Measurements from ENCODE around the gene ARFGEF2. TPM values are rescaled to one million over a fixed set of nuclear protein-coding genes. Genes with fewer than 3 reads are reported as not detected.

ARFGEF2 gene
- total RNA-seq, 1 experiment from 2014 or later: 22.2 TPM

DNA sequence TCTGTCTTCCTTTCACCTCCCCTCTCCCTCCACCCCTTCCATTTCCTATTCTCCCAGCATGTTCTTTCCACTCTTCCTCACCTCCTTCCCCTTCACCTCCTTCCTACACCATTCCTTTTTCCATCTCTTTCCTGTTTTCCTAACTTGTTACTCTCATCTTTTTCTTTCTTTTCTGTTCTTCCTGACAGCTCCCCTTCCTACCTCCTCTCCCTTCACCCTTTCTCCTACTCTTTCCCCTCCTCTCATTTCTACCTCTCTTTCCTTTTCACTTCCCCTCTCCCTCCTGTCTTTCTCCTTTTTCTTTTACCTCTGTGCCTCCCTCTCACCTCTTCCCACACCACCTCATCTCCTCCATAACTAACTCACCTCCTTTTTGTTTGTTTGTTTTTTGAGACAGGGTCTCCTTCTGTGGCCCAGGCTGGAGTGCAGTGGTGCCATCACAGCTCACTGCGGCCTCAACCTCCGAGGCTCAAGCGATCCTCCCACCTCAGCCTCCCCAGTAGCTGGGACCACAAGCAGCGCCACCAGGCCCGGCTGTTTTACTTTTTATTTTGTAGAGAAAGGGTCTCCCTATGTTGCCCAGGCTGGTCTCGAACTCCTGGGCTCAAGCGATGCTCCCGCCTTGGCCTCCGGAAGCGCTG, 864 bp upstream of the ARFGEF2 start:
- Histone ChIP-seq H3K9ac (ENCODE audit: low read length) (peak overlapping the region; percentile 79), H3K27me3 (ENCODE audit: insufficient read depth, low read length) (no peaks in the 10 kb centered on the region), H3K79me2 (ENCODE audit: insufficient read depth, low read length) (peaks cover 38% of the 10 kb centered on the region), H3K36me3 (ENCODE audit: control insufficient read depth in 1 of 2, insufficient read depth in 2 of 2, low read length in 2 of 2) (no peaks in the 10 kb centered on the region), H3K4me1 (ENCODE audit: control insufficient read depth in 1 of 2, insufficient read depth in 2 of 2, low read length in 2 of 2) (peaks cover 15 to 33% of the 10 kb centered on the region in 2 experiments), H3K9me2 (ENCODE audit: insufficient read depth) (no peaks in the 10 kb centered on the region), H3K27ac (ENCODE audit: low read depth, low read length) (peak overlapping the region; percentile 83), H4K20me1 (ENCODE audit: insufficient read depth) (no peaks in the 10 kb centered on the region), H3K4me3 (replicated peaks in 1 of 2; ENCODE audit: low read depth in 1 of 2, low read length in 2 of 2) (peak overlapping the region; percentile 82 to 96), H3K4me2 (ENCODE audit: low read length) (peak overlapping the region; percentile 82), H3K9me3 (ENCODE audit: control insufficient read depth in 1 of 2, insufficient read depth in 1 of 2, low read depth in 1 of 2, low read length in 2 of 2) (no peaks in the 10 kb centered on the region), H2AFZ (ENCODE audit: low read depth, low read length, poor library complexity, severe bottlenecking) (no peak overlapping the region)
- RAD21 ChIA-PET (ENCODE audit: low non-redundant PET in 1 of 2, low total read pairs in 2 of 2, uncharacterized antibody in 2 of 2, unreplicated experiment in 2 of 2): no interaction called here
- DNase-seq (ENCODE audit: low read depth, low spot score) (no peak), ATAC-seq (no peak)
- CTCF ChIA-PET: no interaction called here
- POLR2A ChIA-PET: no interaction called here
- no TSS peak for BruUV-seq (replicated peaks)
- TF ChIP-seq, protein P1, sequence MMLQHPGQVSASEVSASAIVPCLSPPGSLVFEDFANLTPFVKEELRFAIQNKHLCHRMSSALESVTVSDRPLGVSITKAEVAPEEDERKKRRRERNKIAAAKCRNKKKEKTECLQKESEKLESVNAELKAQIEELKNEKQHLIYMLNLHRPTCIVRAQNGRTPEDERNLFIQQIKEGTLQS (IDR thresholded peaks at IDR 0.05): no peak
- intact Hi-C loops (cut with micrococcal nuclease): no loop called here

DNA sequence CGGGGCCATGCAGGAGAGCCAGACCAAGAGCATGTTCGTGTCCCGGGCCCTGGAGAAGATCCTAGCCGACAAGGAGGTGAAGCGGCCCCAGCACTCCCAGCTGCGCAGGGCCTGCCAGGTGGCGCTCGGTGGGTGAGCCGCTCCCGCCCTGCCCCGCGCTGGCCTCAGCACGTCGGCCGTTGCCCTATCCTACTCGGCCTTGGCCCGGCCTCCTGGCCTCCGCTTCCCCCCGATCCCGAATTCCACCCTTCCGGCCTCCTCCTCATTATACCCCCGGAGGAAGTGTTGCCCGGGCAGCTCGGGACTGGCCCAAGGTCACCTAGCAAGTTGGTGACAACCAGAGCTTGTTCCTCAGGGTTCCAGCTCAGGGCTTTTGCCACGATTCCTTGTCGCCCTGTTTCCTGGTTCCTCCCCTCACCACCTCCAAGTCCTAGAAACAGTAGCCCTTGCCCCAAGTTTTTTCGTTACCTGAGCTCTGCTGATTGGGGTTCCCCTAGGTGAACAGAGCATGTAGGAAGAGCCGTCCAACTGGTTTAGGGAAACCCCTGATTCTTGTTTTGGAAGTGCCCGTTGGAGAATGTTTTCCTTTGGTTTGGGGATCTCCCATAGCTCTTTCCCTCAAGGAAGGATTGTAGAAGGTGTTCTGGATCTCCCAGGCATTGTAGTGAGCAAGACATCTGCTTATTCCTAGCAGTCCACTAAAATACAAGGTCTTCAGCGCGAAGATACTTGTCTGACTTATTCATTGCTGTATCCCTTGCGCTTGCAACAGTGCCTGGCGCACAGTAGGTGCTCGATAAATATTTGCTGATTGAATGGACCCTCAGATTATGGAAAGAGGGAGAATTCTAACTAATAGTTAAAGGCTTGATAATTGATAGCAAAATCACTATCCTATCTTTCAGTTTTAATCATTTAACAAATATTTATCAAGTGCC, 641 bp downstream of the ARFGEF2 start:
- no peaks in the 10 kb centered on the region for H3K27me3 ChIP-seq (ENCODE audit: insufficient read depth, low read length)
- no peaks in the 10 kb centered on the region for H3K36me3 ChIP-seq (ENCODE audit: control insufficient read depth in 1 of 2, insufficient read depth in 2 of 2, low read length in 2 of 2)
- ChIA-PET POLR2A (interaction anchor here (0.7 kb wide), 1 partner anchor 247 kb away, joined by 3 read pairs; no protein-coding TSS in a partner anchor), CTCF (interaction anchor here (1.3 kb wide), 1 partner anchor 264 kb away, joined by 4 read pairs; no protein-coding TSS in a partner anchor), RAD21 (ENCODE audit: low non-redundant PET in 1 of 2, low total read pairs in 2 of 2, uncharacterized antibody in 2 of 2, unreplicated experiment in 2 of 2) (interaction anchor here in 1 of 2 experiments (0.7 kb wide), 1 partner anchor 265 kb away, joined by 4 read pairs; no protein-coding TSS in a partner anchor)
- no peaks in the 10 kb centered on the region for H3K9me2 ChIP-seq (ENCODE audit: insufficient read depth)
- H2AFZ ChIP-seq (ENCODE audit: low read depth, low read length, poor library complexity, severe bottlenecking): no peak overlapping the region
- H3K27ac ChIP-seq (ENCODE audit: low read depth, low read length): peak overlapping the region; percentile 83
- peak overlapping the region; percentile 82 for H3K4me2 ChIP-seq (ENCODE audit: low read length)
- DNase-seq (ENCODE audit: low read depth, low spot score) (no peak), ATAC-seq (peak; percentile 80)
- peak overlapping the region; percentile 82 to 96 for H3K4me3 ChIP-seq (replicated peaks in 1 of 2; ENCODE audit: low read depth in 1 of 2, low read length in 2 of 2)
- peaks cover 53% of the 10 kb centered on the region for H3K79me2 ChIP-seq (ENCODE audit: insufficient read depth, low read length)
- peak overlapping the region; percentile 79 for H3K9ac ChIP-seq (ENCODE audit: low read length)
- peaks cover 15 to 33% of the 10 kb centered on the region in 2 experiments for H3K4me1 ChIP-seq (ENCODE audit: control insufficient read depth in 1 of 2, insufficient read depth in 2 of 2, low read length in 2 of 2)
- intact Hi-C loops (cut with micrococcal nuclease): no loop called here
- TF ChIP-seq, protein P1 (IDR thresholded peaks at IDR 0.05): no peak
- TF ChIP-seq ELF1 (IDR thresholded peaks at IDR 0.05; ENCODE audit: borderline replicate concordance, low read depth): no peak
- TF ChIP-seq ZFX (IDR thresholded peaks at IDR 0.05): peak; percentile 96
- TF ChIP-seq SRF (IDR thresholded peaks at IDR 0.05; ENCODE audit: low read depth): no peak
- TF ChIP-seq, protein P2, sequence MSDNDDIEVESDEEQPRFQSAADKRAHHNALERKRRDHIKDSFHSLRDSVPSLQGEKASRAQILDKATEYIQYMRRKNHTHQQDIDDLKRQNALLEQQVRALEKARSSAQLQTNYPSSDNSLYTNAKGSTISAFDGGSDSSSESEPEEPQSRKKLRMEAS (IDR thresholded peaks at IDR 0.05): no peak; the same call in 1 of the 2 replicates
- TF ChIP-seq TCF7L2 (IDR thresholded peaks at IDR 0.05; ENCODE audit: borderline replicate concordance, extremely low read depth, insufficient read depth, insufficient read length): no peak
- TF ChIP-seq POLR2AphosphoS5 (IDR thresholded peaks at IDR 0.05; ENCODE audit: low read depth, low read length): no peak
- TF ChIP-seq SIN3A (IDR thresholded peaks at IDR 0.05; ENCODE audit: low read depth): peak; percentile 8; the same call in 1 of the 2 replicates
- no peak for TF ChIP-seq EGR1 (IDR thresholded peaks at IDR 0.05; ENCODE audit: low read depth)
- no peak for TF ChIP-seq RAD21 (IDR thresholded peaks at IDR 0.05; ENCODE audit: low read depth)
- TF ChIP-seq, protein P3, sequence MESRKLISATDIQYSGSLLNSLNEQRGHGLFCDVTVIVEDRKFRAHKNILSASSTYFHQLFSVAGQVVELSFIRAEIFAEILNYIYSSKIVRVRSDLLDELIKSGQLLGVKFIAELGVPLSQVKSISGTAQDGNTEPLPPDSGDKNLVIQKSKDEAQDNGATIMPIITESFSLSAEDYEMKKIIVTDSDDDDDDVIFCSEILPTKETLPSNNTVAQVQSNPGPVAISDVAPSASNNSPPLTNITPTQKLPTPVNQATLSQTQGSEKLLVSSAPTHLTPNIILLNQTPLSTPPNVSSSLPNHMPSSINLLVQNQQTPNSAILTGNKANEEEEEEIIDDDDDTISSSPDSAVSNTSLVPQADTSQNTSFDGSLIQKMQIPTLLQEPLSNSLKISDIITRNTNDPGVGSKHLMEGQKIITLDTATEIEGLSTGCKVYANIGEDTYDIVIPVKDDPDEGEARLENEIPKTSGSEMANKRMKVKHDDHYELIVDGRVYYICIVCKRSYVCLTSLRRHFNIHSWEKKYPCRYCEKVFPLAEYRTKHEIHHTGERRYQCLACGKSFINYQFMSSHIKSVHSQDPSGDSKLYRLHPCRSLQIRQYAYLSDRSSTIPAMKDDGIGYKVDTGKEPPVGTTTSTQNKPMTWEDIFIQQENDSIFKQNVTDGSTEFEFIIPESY (IDR thresholded peaks at IDR 0.05; ENCODE audit: extremely low read depth, insufficient replicate concordance, low read length): no peak
- no peak for TF ChIP-seq FOSL1 (IDR thresholded peaks at IDR 0.05; ENCODE audit: low read depth)
- TF ChIP-seq YY1 (IDR thresholded peaks at IDR 0.05; ENCODE audit: extremely low read depth, insufficient replicate concordance, low read depth, low read length): no peak
- TF ChIP-seq EZH2 (IDR thresholded peaks at IDR 0.05): no peak
- no TSS peak for BruUV-seq (replicated peaks)
- no peaks in the 10 kb centered on the region for H3K9me3 ChIP-seq (ENCODE audit: control insufficient read depth in 1 of 2, insufficient read depth in 1 of 2, low read depth in 1 of 2, low read length in 2 of 2)
- no peaks in the 10 kb centered on the region for H4K20me1 ChIP-seq (ENCODE audit: insufficient read depth)
